ENCODE measurements around the gene ENDOD1.
A peak's percentile ranks its signal among the peaks of the same experiment; 100 is the strongest.

ENDOD1 gene

DNA sequence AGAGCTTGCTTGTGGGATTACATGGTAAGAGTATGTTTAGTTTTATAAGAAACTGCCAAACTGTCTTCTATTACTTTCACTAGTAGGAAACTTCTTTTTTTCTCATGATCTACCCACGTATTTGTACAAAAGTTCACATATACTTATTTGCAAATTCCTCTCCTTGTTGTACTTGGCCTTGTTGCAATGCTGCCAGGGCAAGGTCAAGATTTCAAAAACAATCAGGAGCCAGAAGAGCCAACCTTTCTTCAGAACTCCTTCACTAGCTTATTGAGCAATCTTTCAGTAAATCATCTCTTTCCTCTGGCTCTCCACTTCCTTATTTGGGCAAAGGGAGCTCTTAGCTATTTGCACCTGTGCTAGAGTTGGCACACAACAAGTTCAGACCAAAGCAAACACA is 13.2 kb upstream of the ENDOD1 start:
- DNase-seq (ENCODE audit: low spot score), result no peak
- peak; percentile 79 for ATAC-seq (ENCODE audit: low read depth)
- TF ChIP-seq, protein P1, sequence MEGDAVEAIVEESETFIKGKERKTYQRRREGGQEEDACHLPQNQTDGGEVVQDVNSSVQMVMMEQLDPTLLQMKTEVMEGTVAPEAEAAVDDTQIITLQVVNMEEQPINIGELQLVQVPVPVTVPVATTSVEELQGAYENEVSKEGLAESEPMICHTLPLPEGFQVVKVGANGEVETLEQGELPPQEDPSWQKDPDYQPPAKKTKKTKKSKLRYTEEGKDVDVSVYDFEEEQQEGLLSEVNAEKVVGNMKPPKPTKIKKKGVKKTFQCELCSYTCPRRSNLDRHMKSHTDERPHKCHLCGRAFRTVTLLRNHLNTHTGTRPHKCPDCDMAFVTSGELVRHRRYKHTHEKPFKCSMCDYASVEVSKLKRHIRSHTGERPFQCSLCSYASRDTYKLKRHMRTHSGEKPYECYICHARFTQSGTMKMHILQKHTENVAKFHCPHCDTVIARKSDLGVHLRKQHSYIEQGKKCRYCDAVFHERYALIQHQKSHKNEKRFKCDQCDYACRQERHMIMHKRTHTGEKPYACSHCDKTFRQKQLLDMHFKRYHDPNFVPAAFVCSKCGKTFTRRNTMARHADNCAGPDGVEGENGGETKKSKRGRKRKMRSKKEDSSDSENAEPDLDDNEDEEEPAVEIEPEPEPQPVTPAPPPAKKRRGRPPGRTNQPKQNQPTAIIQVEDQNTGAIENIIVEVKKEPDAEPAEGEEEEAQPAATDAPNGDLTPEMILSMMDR (IDR thresholded peaks at IDR 0.05; ENCODE audit: poor library complexity, severe bottlenecking), result no peak
- no peak overlapping the region for H3K4me3 ChIP-seq (ENCODE audit: severe bottlenecking)
- H3K27me3 ChIP-seq (ENCODE audit: insufficient read depth, poor library complexity, severe bottlenecking), result no peaks in the 10 kb centered on the region
- no peaks in the 10 kb centered on the region; the same call in 1 of the 2 replicates for H3K36me3 ChIP-seq (ENCODE audit: low read depth)
- no peaks in the 10 kb centered on the region for H3K9me3 ChIP-seq (ENCODE audit: severe bottlenecking)
- peak overlapping the region; percentile 38 for H3K27ac ChIP-seq (ENCODE audit: poor library complexity, severe bottlenecking)
- H3K4me1 ChIP-seq (ENCODE audit: insufficient read depth, poor library complexity, severe bottlenecking), result peaks cover 17% of the 10 kb centered on the region

DNA sequence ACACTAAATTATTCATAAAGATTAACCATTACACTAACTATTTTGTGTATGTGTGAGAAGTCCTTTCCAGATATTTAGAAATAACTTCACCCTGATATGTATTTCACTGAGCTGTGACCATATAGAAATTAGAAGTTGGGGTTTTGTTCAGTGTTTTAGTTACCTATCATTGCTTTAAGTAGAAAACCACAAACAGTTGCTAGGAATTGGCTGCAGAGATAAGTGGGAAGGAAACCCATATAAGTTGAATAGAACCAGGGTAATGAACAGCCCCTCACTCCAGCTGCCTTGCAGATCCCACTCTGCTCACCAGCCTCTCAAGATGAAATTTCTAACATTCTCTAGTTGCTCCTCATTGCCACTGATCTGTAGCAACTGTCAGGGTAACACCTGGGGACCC is 12.7 kb upstream of the ENDOD1 start:
- H3K4me3 ChIP-seq (ENCODE audit: severe bottlenecking), result no peak overlapping the region
- TF ChIP-seq, protein P1 (IDR thresholded peaks at IDR 0.05; ENCODE audit: poor library complexity, severe bottlenecking), result no peak
- H3K27me3 ChIP-seq (ENCODE audit: insufficient read depth, poor library complexity, severe bottlenecking), result no peaks in the 10 kb centered on the region
- H3K27ac ChIP-seq (ENCODE audit: poor library complexity, severe bottlenecking), result no peak overlapping the region
- H3K36me3 ChIP-seq (ENCODE audit: low read depth), result no peaks in the 10 kb centered on the region
- DNase-seq (ENCODE audit: low spot score) (no peak), ATAC-seq (ENCODE audit: low read depth) (no peak)
- peaks cover 18% of the 10 kb centered on the region for H3K4me1 ChIP-seq (ENCODE audit: insufficient read depth, poor library complexity, severe bottlenecking)
- H3K9me3 ChIP-seq (ENCODE audit: severe bottlenecking), result no peaks in the 10 kb centered on the region

DNA sequence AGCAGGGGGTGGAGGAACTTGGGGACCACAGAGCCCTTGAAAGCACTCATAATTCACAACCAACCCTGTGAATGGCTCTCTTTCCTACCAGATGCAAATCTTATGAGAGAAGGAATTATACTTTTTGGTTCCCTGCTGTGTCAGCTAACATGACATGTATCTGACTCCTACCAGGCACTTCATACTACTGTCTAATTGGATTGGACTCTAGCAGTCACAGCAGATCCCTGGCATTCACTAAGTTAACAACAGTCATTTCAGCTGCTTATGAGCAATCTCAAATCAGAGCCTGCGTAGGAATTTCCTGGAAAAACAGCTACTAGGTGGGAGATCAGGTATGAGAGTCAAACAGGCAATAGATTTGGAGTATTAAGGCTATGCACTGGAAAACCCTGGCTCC is 11.1 kb upstream of the ENDOD1 start:
- ATAC-seq (ENCODE audit: low read depth), result peak; percentile 37; the same call in 2 of the 3 replicates

DNA sequence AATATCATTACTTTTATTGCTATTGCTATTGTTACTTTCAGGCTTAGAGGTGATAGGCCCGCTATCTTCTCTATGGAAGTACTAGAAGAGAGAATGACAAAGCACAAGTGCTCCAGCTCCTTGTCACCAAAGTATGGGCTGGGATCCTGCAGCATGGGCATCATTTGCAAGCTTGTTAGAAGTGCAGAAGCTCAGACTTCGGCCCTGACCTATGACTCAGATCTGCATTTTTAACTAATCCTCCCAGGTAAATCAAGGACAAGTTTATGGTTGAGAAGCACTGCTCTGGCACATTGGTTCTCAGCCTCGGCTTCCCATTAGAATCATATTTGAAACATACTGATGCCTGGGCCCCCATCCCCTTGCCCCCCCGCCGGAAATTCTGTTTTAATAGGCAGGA is 8.6 kb upstream of the ENDOD1 start:
- DNase-seq (ENCODE audit: low spot score) (no peak), ATAC-seq (ENCODE audit: low read depth) (no peak)
- TF ChIP-seq, protein P1 (IDR thresholded peaks at IDR 0.05; ENCODE audit: poor library complexity, severe bottlenecking), result no peak
- no peak overlapping the region for H3K27ac ChIP-seq (ENCODE audit: poor library complexity, severe bottlenecking)
- no peaks in the 10 kb centered on the region for H3K9me3 ChIP-seq (ENCODE audit: severe bottlenecking)
- H3K4me3 ChIP-seq (ENCODE audit: severe bottlenecking), result no peak overlapping the region
- H3K36me3 ChIP-seq (ENCODE audit: low read depth), result no peaks in the 10 kb centered on the region
- no peaks in the 10 kb centered on the region for H3K27me3 ChIP-seq (ENCODE audit: insufficient read depth, poor library complexity, severe bottlenecking)
- peaks cover 23% of the 10 kb centered on the region for H3K4me1 ChIP-seq (ENCODE audit: insufficient read depth, poor library complexity, severe bottlenecking)

More for the DNA sequence above, 11.1 kb upstream of the ENDOD1 start:
- Histone ChIP-seq H3K4me3 (ENCODE audit: severe bottlenecking) (no peak overlapping the region), H3K27ac (ENCODE audit: poor library complexity, severe bottlenecking) (no peak overlapping the region), H3K9me3 (ENCODE audit: severe bottlenecking) (no peaks in the 10 kb centered on the region), H3K36me3 (ENCODE audit: low read depth) (no peaks in the 10 kb centered on the region), H3K27me3 (ENCODE audit: insufficient read depth, poor library complexity, severe bottlenecking) (no peaks in the 10 kb centered on the region), H3K4me1 (ENCODE audit: insufficient read depth, poor library complexity, severe bottlenecking) (peaks cover 18% of the 10 kb centered on the region)
- TF ChIP-seq, protein P1 (IDR thresholded peaks at IDR 0.05; ENCODE audit: poor library complexity, severe bottlenecking), result no peak
- DNase-seq (ENCODE audit: low spot score), result no peak

DNA sequence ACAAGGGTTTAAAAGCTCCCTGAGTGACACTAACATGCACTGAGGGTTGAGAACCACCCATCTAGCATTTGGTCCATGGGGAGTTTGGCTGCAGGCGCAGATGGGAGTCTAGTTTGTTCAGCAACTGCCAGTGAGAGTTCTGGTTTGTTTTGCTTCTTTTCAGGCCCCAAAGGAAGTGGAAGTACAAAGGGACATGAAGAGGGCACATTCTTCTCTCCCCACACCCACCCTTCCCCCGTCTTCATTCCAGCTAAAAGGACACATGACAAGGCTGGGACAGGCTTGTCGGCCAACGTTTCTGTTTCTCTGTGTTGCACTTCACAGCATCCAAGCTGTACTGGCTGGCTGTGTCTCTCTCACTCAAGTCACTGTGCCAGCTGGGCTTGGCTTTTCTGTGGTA is 8.2 kb upstream of the ENDOD1 start:
- DNase-seq (ENCODE audit: low spot score), result no peak
- Histone ChIP-seq H3K27ac (ENCODE audit: poor library complexity, severe bottlenecking) (no peak overlapping the region), H3K9me3 (ENCODE audit: severe bottlenecking) (no peaks in the 10 kb centered on the region), H3K27me3 (ENCODE audit: insufficient read depth, poor library complexity, severe bottlenecking) (no peaks in the 10 kb centered on the region), H3K4me3 (ENCODE audit: severe bottlenecking) (no peak overlapping the region), H3K36me3 (ENCODE audit: low read depth) (no peaks in the 10 kb centered on the region), H3K4me1 (ENCODE audit: insufficient read depth, poor library complexity, severe bottlenecking) (peaks cover 19% of the 10 kb centered on the region)
- TF ChIP-seq, protein P1 (IDR thresholded peaks at IDR 0.05; ENCODE audit: poor library complexity, severe bottlenecking), result no peak
- ATAC-seq (ENCODE audit: low read depth), result no peak
